GM19351 (cell line): ENCODE results near the gene THSD4.
"Not testable (repeated sequence)": the region's sequence is repeated elsewhere in the genome, so short reads cannot be mapped to it uniquely, and the experiment has no call there.

Experiments used
- ATAC-seq: cut with Tn5 transposase; IDR thresholded peaks from one replicate; pipeline ENCODE4 v1.9.1; 2021; ENCODE audit warnings: mild to moderate bottlenecking, moderate library complexity; ENCODE audit not compliant: unreplicated experiment

Gene THSD4

GRCh38 chr15:71669688-71670087 is 554.4 kb downstream of the THSD4 start:
- ATAC-seq, result no peak

- not testable (repeated sequence) for ATAC-seq
Observed at GRCh38 chr15:71670222-71670621, 555.0 kb downstream of the THSD4 start.

- ATAC-seq, result no peak
Observed at GRCh38 chr15:71674354-71674753, 559.1 kb downstream of the THSD4 start.

- ATAC-seq, result no peak
Observed at GRCh38 chr15:71677352-71677751, 562.1 kb downstream of the THSD4 start.

- no peak for ATAC-seq
Observed at GRCh38 chr15:71677766-71678165, 562.5 kb downstream of the THSD4 start.

- ATAC-seq, result no peak
Observed at GRCh38 chr15:71678191-71678590, 562.9 kb downstream of the THSD4 start.

GRCh38 chr15:71678605-71679004 is 563.3 kb downstream of the THSD4 start:
- ATAC-seq, result no peak

GRCh38 chr15:71679223-71679792 is 564.0 kb downstream of the THSD4 start:
- no peak for ATAC-seq

- ATAC-seq, result no peak
Observed at GRCh38 chr15:71679793-71680353, 564.6 kb downstream of the THSD4 start.

GRCh38 chr15:71682001-71682400 is 566.7 kb downstream of the THSD4 start:
- no peak for ATAC-seq

- no peak for ATAC-seq
Observed at GRCh38 chr15:71683411-71684274, 568.4 kb downstream of the THSD4 start.

GRCh38 chr15:71685420-71685993 is 570.2 kb downstream of the THSD4 start:
- ATAC-seq, result no peak

GRCh38 chr15:71686221-71687050 is 571.2 kb downstream of the THSD4 start:
- no peak for ATAC-seq

GRCh38 chr15:71687902-71688508 is 572.7 kb downstream of the THSD4 start:
- ATAC-seq, result no peak

- no peak for ATAC-seq
Observed at GRCh38 chr15:71688509-71689094, 573.3 kb downstream of the THSD4 start.

- no peak for ATAC-seq
Observed at GRCh38 chr15:71691081-71691457, 575.8 kb downstream of the THSD4 start.

GRCh38 chr15:71691458-71692417 is 576.5 kb downstream of the THSD4 start:
- ATAC-seq, result no peak

GRCh38 chr15:71697236-71697635 is 582.0 kb downstream of the THSD4 start:
- ATAC-seq, result no peak

- no peak for ATAC-seq
Observed at GRCh38 chr15:71698030-71698429, 582.8 kb downstream of the THSD4 start.
